SK-N-MC (cell line): ENCODE results near the gene CFAP119.

Source experiments
- EZH2 ChIP-seq: fragments of 200-600 bp; sonication (generic); IDR thresholded peaks from one replicate; pipeline ENCODE4 v1.6.1; 2017; ENCODE audit warnings: antibody characterized with exemption
- POLR2AphosphoS5 ChIP-seq: IDR thresholded peaks from 2 replicates; pipeline ENCODE4 v1.6.1; 2012; ENCODE audit warnings: mild to moderate bottlenecking, low read depth, low read length, borderline replicate concordance

DNA sequence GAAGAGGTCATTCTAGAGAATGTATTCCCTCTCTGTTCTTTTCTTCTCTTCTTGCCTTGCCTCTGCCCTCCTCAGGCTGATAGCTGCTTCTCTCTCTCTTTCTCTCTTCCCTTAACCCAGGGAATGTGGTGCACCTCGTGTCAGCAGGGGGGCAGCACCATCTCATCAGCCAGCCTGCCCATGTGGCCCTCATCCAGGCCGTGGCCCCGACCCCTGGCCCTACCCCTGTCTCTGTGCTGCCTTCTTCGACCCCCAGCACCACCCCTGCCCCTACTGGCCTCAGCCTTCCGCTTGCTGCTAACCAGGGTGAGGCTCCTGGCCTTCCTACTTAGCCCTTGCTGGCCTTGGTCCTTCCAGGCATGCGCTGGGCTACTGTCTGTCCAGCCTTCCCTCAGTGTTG, 39.4 kb downstream of the CFAP119 start:
- TF ChIP-seq EZH2 (no peak), POLR2AphosphoS5 (no peak)
